HL-60 (cell line): ENCODE measurements around the gene NUP98.

Source experiments
- DNase-seq, 2 experiments: peaks; one replicate each; pipeline ENCODE4 v3.0.0-alpha.2; 2010 to 2020; ENCODE audit warnings: low read depth in 1 of 2, low spot score in 1 of 2
- H3K27ac ChIP-seq: fragments of 250-450 bp; sonication (Bioruptor Pico); replicated peaks from 2 replicates; pipeline ENCODE4 v1.5.1; 2020; ENCODE audit warnings: mild to moderate bottlenecking, moderate library complexity
- H3K27me3 ChIP-seq: fragments of 250-450 bp; sonication (Bioruptor Pico); 2 replicates; pipeline ENCODE4 v1.5.1; 2021; ENCODE audit warnings: mild to moderate bottlenecking, moderate library complexity; ENCODE audit not compliant: insufficient read depth, poor library complexity, severe bottlenecking
- H3K4me3 ChIP-seq: replicated peaks from 2 replicates; pipeline ENCODE4 v1.5.1; 2011; ENCODE audit warnings: mild to moderate bottlenecking, control low read depth, low read length; ENCODE audit not compliant: insufficient read depth
- CTCF ChIP-seq: IDR thresholded peaks from one replicate; pipeline ENCODE4 v1.5.1; 2011; ENCODE audit warnings: low read length, control low read depth, inconsistent platforms; ENCODE audit not compliant: insufficient read depth
- GABPA ChIP-seq: IDR thresholded peaks from 2 replicates; pipeline ENCODE4 v1.6.1; 2012; ENCODE audit warnings: low read depth
- POLR2AphosphoS5 ChIP-seq: IDR thresholded peaks from 2 replicates; pipeline ENCODE4 v1.6.1; 2012; ENCODE audit warnings: low read depth
- REST ChIP-seq: IDR thresholded peaks from 2 replicates; pipeline ENCODE4 v1.6.1; 2012; ENCODE audit warnings: low read depth; ENCODE audit not compliant: insufficient replicate concordance
- SPI1 ChIP-seq: IDR thresholded peaks from 2 replicates; pipeline ENCODE4 v1.6.1; 2012; ENCODE audit warnings: low read depth, mild to moderate bottlenecking, borderline replicate concordance

Gene NUP98

GRCh38 chr11:3802011-3802790 lies 4.8 kb upstream of the NUP98 start:
- no peak overlapping the region for H3K27ac ChIP-seq
- TF ChIP-seq POLR2AphosphoS5 (no peak), REST (no peak), GABPA (no peak), CTCF (no peak), SPI1 (no peak)
- no peak overlapping the region for H3K4me3 ChIP-seq
- H3K27me3 ChIP-seq = no peaks in the 10 kb centered on the region
- DNase-seq = no peak

DNA sequence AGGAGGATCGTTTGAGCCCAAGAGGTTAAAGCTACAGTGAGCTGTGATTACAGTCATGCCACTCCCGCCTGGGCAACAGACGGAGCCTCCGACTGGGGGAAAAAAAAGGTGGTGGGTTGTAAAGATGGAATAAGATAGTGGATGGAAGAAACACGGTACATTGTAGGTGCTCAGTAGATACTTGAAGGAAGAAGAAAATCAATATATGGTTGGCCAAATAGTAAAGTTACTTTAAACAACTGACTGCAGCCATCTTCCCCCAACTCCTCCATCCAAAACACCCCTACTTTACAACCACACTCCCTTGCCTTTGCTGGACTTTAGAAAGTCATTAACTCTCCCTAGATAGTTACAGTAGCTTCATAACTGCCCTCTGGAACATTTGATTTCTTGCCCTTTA lies 2.5 kb upstream of the NUP98 start:
- TF ChIP-seq REST (no peak), GABPA (no peak), SPI1 (no peak), POLR2AphosphoS5 (no peak), CTCF (no peak)
- H3K27ac ChIP-seq = no peak overlapping the region
- no peaks in the 10 kb centered on the region for H3K27me3 ChIP-seq
- H3K4me3 ChIP-seq = no peak overlapping the region
- no peak for DNase-seq

GRCh38 chr11:3799143-3799542 lies 1.8 kb upstream of the NUP98 start:
- TF ChIP-seq GABPA (no peak), REST (no peak), SPI1 (no peak), POLR2AphosphoS5 (no peak), CTCF (no peak)
- no peak for DNase-seq
- H3K27ac ChIP-seq = no peak overlapping the region
- H3K27me3 ChIP-seq = no peaks in the 10 kb centered on the region
- no peak overlapping the region for H3K4me3 ChIP-seq
